ENCODE results near the gene FPR3. TPM values are rescaled to one million over a fixed set of nuclear protein-coding genes. Genes with fewer than 3 reads are reported as not detected.

FPR3 gene
- polyA plus RNA-seq, 1 of the 3 experiments (the other 2 are of a cell fraction), result 0.02 TPM

GRCh38 chr19:51754109-51754508, 40.8 kb upstream of the FPR3 start:
- peaks cover 31% of the 10 kb centered on the region; the same call in 1 of the 2 replicates for H3K27me3 ChIP-seq (ENCODE audit: insufficient read depth)
- H3F3A ChIP-seq (replicated peaks; ENCODE audit: insufficient read depth), result no peaks in the 10 kb centered on the region
- TF ChIP-seq, protein P1, sequence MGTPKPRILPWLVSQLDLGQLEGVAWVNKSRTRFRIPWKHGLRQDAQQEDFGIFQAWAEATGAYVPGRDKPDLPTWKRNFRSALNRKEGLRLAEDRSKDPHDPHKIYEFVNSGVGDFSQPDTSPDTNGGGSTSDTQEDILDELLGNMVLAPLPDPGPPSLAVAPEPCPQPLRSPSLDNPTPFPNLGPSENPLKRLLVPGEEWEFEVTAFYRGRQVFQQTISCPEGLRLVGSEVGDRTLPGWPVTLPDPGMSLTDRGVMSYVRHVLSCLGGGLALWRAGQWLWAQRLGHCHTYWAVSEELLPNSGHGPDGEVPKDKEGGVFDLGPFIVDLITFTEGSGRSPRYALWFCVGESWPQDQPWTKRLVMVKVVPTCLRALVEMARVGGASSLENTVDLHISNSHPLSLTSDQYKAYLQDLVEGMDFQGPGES (IDR thresholded peaks at IDR 0.05; ENCODE audit: low read depth, low read length), result no peak
- no peak for TF ChIP-seq MEF2A (IDR thresholded peaks at IDR 0.05; ENCODE audit: borderline replicate concordance, low read depth)
- no peak for TF ChIP-seq NRF1 (IDR thresholded peaks at IDR 0.05; ENCODE audit: low read depth, low read length)
- no peak for TF ChIP-seq RFX5 (IDR thresholded peaks at IDR 0.05; ENCODE audit: low read length)
- TF ChIP-seq USF1 (IDR thresholded peaks at IDR 0.05; ENCODE audit: borderline replicate concordance, low read depth), result no peak
- H3K4me2 ChIP-seq, result no peak overlapping the region
- H3K4me3 ChIP-seq (ENCODE audit: low read depth in 2 of 2, low read length in 1 of 2), result no peak overlapping the region
- no peak for DNase-seq
- ChIA-PET POLR2A (no interaction called here), CTCF (no interaction called here)
- no peaks in the 10 kb centered on the region for H3K79me2 ChIP-seq (ENCODE audit: insufficient read depth)
- H3K4me1 ChIP-seq (ENCODE audit: control insufficient read depth in 1 of 2, insufficient read depth in 2 of 2, low read depth in 1 of 2, low read length in 1 of 2), result no peaks in the 10 kb centered on the region
- no peak overlapping the region for H2AFZ ChIP-seq (ENCODE audit: low read depth)
- H3K36me3 ChIP-seq (replicated peaks in 1 of 2; ENCODE audit: control insufficient read depth in 1 of 2, insufficient read depth in 2 of 2, low read length in 1 of 2), result no peaks in the 10 kb centered on the region
- H3K27ac ChIP-seq (ENCODE audit: low read depth in 2 of 2, low read length in 1 of 2), result no peak overlapping the region
- H3K9me2 ChIP-seq, result no peaks in the 10 kb centered on the region
- no peaks in the 10 kb centered on the region for H3K9me3 ChIP-seq
- no peaks in the 10 kb centered on the region for H4K20me1 ChIP-seq (ENCODE audit: insufficient read depth)
- H3K9ac ChIP-seq, result no peak overlapping the region
- 10% methylated on average over 6 of the region's 6 CpGs for WGBS (ENCODE audit: low lambda C conversion rate)

DNA sequence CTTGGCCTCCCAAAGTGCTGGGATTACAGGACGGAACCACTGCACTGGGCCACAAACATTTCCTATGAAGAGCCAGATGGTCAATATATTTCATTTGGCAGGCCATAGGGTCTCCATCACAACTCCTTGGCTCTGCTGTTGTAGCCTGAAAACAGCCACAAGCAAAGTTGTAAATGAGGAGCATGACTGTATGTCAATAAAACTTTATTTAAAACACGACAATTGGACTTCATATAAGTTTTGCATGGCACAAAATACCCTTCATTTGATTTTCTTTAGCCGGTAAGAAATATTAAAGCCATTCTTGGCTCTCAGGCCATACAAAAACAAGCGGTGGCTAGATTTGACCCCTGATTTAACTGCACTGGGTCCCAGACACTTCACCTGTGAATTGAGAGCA, 40.2 kb upstream of the FPR3 start:
- no peak overlapping the region for H3K4me3 ChIP-seq (ENCODE audit: low read depth in 2 of 2, low read length in 1 of 2)
- 0% methylated on average over 4 of the region's 4 CpGs for WGBS (ENCODE audit: low lambda C conversion rate)

More for the DNA sequence above, 40.2 kb upstream of the FPR3 start:
- H3K9me3 ChIP-seq, result no peaks in the 10 kb centered on the region
- peaks cover 33% of the 10 kb centered on the region; the same call in 1 of the 2 replicates for H3K27me3 ChIP-seq (ENCODE audit: insufficient read depth)
- no peak overlapping the region for H3K4me2 ChIP-seq
- H3K27ac ChIP-seq (ENCODE audit: low read depth in 2 of 2, low read length in 1 of 2), result no peak overlapping the region
- no peak overlapping the region for H2AFZ ChIP-seq (ENCODE audit: low read depth)
- DNase-seq, result no peak
- H4K20me1 ChIP-seq (ENCODE audit: insufficient read depth), result no peaks in the 10 kb centered on the region
- H3K79me2 ChIP-seq (ENCODE audit: insufficient read depth), result no peaks in the 10 kb centered on the region
- no peaks in the 10 kb centered on the region for H3K9me2 ChIP-seq
- ChIA-PET POLR2A (no interaction called here), CTCF (no interaction called here)
- TF ChIP-seq CHD2 (IDR thresholded peaks at IDR 0.05; ENCODE audit: low read length, partially characterized antibody) (no peak), RAD21 (IDR thresholded peaks at IDR 0.05; ENCODE audit: low read length) (no peak), FOXJ3 (CRISPR knock-in tag; IDR thresholded peaks at IDR 0.05) (no peak), SIN3A (IDR thresholded peaks at IDR 0.05; ENCODE audit: borderline replicate concordance, low read depth, low read length) (no peak), MXI1 (IDR thresholded peaks at IDR 0.05; ENCODE audit: low read depth, low read length) (no peak), USF1 (IDR thresholded peaks at IDR 0.05; ENCODE audit: borderline replicate concordance, low read depth) (no peak), PBX3 (IDR thresholded peaks at IDR 0.05) (no peak), ZBTB33 (IDR thresholded peaks at IDR 0.05; ENCODE audit: borderline replicate concordance, low read depth) (no peak), EP300 (IDR thresholded peaks at IDR 0.05; ENCODE audit: borderline replicate concordance in 1 of 2, low read depth in 1 of 2, low read length in 1 of 2) (no peak), GATA2 (CRISPR knock-in tag; IDR thresholded peaks at IDR 0.05) (no peak), POLR2AphosphoS5 (IDR thresholded peaks at IDR 0.05; ENCODE audit: low read depth, low read length) (no peak)
- TF ChIP-seq, protein P2, sequence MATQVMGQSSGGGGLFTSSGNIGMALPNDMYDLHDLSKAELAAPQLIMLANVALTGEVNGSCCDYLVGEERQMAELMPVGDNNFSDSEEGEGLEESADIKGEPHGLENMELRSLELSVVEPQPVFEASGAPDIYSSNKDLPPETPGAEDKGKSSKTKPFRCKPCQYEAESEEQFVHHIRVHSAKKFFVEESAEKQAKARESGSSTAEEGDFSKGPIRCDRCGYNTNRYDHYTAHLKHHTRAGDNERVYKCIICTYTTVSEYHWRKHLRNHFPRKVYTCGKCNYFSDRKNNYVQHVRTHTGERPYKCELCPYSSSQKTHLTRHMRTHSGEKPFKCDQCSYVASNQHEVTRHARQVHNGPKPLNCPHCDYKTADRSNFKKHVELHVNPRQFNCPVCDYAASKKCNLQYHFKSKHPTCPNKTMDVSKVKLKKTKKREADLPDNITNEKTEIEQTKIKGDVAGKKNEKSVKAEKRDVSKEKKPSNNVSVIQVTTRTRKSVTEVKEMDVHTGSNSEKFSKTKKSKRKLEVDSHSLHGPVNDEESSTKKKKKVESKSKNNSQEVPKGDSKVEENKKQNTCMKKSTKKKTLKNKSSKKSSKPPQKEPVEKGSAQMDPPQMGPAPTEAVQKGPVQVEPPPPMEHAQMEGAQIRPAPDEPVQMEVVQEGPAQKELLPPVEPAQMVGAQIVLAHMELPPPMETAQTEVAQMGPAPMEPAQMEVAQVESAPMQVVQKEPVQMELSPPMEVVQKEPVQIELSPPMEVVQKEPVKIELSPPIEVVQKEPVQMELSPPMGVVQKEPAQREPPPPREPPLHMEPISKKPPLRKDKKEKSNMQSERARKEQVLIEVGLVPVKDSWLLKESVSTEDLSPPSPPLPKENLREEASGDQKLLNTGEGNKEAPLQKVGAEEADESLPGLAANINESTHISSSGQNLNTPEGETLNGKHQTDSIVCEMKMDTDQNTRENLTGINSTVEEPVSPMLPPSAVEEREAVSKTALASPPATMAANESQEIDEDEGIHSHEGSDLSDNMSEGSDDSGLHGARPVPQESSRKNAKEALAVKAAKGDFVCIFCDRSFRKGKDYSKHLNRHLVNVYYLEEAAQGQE (IDR thresholded peaks at IDR 0.05; ENCODE audit: low read depth, low read length), result no peak
- TF ChIP-seq, protein P1 (IDR thresholded peaks at IDR 0.05; ENCODE audit: low read depth, low read length), result no peak
- H3F3A ChIP-seq (replicated peaks; ENCODE audit: insufficient read depth), result no peaks in the 10 kb centered on the region
- H3K9ac ChIP-seq, result no peak overlapping the region
- no peaks in the 10 kb centered on the region for H3K4me1 ChIP-seq (ENCODE audit: control insufficient read depth in 1 of 2, insufficient read depth in 2 of 2, low read depth in 1 of 2, low read length in 1 of 2)
- H3K36me3 ChIP-seq (replicated peaks in 1 of 2; ENCODE audit: control insufficient read depth in 1 of 2, insufficient read depth in 2 of 2, low read length in 1 of 2), result no peaks in the 10 kb centered on the region

Measured in SK-N-SH (cell line).